ENCODE measurements around the gene DYNLT4.

DNA sequence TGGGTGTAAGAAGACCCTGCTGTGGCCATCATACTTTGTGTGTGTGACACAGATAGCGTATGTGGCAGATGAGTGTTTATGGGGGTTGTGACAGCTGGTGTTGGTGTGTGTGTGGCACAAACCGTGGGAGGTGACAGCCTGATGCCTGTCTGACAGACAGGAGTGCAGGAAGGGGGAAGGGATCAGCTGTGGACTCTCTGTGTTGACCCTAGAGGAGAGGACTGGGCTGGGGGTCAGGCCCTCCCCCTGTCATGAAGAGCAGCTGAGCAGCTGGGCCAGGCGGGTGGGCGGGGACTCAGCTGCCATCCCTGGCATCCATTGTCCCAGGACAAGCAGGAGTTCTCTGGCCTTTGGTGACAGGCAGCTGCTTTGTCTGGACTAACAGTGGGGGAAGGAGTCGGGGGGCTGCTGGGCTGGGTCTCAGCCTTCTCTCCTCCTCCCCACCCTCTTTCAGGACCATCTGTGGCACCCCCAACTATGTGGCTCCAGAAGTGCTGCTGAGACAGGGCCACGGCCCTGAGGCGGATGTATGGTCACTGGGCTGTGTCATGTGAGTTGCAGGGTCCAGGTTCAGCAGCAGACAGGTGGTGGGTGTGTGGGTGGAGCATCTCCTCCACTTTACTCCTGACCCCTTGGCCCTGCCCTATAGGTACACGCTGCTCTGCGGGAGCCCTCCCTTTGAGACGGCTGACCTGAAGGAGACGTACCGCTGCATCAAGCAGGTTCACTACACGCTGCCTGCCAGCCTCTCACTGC is 4.7 kb downstream of the DYNLT4 start:
- TF ChIP-seq CTCF (IDR thresholded peaks at IDR 0.05), result no peak
- TF ChIP-seq POLR2A (IDR thresholded peaks at IDR 0.05), result no peak

All from thyroid gland (tissue), 4 donors.